HG03159 (cell line): ENCODE results near the gene HUS1B.
"Not testable (repeated sequence)": the region's sequence is repeated elsewhere in the genome, so short reads cannot be mapped to it uniquely, and the experiment has no call there.

Experiments used
- ATAC-seq: cut with Tn5 transposase; IDR thresholded peaks from one replicate; pipeline ENCODE4 v1.9.1; 2021; ENCODE audit warnings: mild to moderate bottlenecking, moderate library complexity; ENCODE audit not compliant: unreplicated experiment

HUS1B gene

DNA sequence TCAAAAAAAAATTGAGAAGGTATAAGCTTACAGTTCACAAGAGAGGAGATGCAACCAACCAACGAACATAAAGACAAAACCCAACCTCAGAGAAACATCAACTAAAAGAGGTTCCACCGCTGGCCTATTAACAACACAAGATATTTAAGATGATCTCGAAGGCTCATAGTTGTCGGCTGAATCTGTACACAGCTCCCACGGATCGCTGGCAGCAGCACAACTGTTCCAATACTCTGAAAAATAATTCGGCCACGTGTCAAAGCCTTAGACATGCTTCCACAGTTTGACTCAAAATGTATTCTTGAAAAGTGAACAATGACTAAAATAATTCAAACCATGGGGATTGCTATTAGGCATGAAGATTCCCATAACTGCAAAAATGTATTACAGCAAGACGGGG is 22.4 kb upstream of the HUS1B start:
- no peak for ATAC-seq

GRCh38 chr6:678520-678919 is 21.6 kb upstream of the HUS1B start:
- ATAC-seq, result no peak

- no peak for ATAC-seq
These were observed 21.0 kb upstream of the HUS1B start for GRCh38 chr6:677919-678318.

DNA sequence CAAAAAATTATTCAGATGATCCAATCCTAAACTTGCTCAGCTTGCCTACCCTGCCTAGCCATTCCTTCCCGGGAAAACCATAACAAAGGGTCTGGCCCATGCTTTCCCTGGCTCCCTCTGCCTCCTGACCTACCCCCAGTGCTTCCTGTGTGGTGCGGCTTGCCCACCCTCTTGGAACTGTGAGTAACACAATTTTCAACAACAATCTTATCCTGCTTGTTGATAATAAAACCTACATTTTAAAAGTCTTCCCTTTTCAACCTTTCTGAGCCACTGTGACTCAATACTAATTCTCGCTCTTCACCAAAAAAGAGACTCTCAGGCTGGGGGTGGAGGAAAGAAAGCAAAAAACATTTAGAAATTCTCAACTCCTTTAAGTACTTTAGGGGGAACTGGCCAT is 18.1 kb upstream of the HUS1B start:
- ATAC-seq, result no peak

GRCh38 chr6:674406-674805 is 17.5 kb upstream of the HUS1B start:
- no peak for ATAC-seq

DNA sequence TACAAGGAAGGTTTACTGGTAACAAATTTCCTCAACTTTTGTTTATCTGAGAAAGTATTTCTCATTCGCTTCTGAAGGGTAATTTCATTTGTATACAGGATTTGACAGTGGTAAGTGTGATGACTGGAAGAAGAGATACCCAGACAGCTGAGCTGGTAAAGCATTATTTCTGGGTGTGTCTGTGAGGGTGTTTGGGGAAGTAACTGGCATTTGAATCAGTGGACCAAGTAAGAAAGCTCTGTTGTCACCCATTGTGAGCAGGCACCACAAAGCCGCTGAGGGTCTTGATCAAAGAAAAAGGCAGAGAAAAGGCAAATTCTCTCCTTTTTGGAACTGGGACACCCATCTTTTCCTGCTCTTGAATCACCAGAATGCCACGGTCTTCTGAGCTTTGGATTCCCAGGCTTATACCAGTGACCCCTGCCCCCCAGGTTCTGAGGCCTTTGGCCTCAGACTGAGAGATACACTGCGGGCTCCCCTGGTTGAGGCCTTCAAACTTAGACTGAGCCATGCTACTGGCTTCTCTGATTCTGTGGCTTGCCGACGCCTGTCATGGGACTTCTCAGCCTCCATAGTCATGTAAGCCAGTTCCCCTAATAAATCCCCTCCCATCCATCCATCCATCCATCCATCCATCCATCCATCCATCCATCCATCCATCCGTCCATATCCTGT is 10.5 kb upstream of the HUS1B start:
- no peak for ATAC-seq

DNA sequence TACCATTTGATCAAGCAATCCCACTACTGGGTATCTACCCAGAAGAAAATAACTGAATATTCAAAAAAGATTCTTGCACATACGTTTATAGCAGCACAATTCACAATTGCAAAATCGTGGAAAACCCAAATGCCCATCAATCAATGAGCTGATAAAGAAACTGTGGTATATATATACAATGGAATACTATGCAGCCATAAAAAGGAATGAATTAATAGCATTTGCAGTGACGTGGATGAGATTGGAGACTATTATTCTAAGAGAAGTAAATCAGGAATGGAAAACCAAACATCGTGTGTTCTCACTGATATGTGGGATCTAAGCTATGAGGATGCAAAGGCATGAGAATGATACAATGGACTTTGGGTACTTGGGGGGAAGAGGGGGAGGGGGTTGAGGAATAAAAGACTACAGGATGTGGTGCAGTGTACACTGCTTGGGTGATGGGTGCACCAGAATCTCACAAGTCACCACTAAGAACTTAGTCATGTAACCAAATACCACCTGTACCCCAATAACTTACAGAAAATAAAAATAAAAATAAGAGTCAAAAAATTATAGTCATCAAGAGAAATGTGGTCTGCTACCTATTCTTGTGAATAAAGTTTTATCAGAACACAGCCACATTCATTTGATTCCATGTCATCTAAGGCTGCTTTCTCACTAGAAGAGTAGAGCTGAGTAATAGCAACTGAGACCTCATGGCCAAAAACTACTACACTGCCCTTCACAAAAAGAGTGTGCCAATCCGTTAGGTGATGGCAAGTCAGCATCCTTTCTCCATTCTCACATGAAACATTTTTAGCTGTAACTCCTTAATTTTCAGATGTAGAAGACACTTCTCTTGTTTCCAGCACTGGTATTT is 8.7 kb upstream of the HUS1B start:
- no peak for ATAC-seq

GRCh38 chr6:663788-664187 is 6.9 kb upstream of the HUS1B start:
- ATAC-seq, result not testable (repeated sequence)

- no peak for ATAC-seq
These were observed 3.0 kb upstream of the HUS1B start for GRCh38 chr6:659716-660581.

DNA sequence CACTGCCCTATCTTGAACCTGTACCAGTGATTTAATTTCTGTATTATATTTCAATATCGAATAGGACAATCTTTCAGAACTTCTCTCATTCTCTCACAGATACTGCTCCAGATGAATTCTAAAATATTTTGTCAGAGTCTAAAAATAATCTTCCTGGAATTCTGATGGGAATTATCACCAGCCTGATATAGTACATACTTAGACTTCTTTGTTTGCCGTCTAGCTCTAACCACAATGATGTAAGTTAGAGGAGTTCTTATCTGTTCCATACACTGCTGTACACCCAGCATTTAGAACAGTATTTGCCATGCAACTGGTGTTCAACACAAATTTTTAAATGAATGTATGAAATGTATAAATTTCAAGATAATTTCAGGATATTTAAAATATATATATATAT is 1.3 kb upstream of the HUS1B start:
- no peak for ATAC-seq

GRCh38 chr6:657743-658142 is 843 bp upstream of the HUS1B start:
- no peak for ATAC-seq

- ATAC-seq, result no peak
These were observed 2.8 kb downstream of the HUS1B start for GRCh38 chr6:654136-654535.

DNA sequence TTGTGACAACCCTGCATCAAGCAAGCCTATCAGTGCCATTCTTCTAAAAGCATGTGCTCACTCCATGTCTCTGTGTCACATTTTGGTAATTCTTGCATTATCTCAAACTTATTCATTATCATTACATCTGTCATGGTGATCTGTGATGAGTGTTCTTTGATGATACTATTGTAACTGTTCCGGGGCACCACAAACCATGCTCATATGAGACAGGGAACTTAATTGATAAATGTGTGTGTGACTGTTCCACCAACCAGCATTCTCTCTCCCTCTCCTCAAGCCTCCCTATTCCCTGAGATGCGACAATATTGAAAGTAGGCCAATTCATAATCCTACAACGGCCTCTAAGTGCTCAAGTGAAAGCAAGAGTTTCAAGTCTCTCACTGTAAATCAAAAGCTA is 4.0 kb downstream of the HUS1B start:
- ATAC-seq, result no peak

- no peak for ATAC-seq
These were observed 6.8 kb downstream of the HUS1B start for GRCh38 chr6:650098-650497.

- ATAC-seq, result no peak
These were observed 14.1 kb downstream of the HUS1B start for GRCh38 chr6:642805-643204.

- ATAC-seq, result no peak
These were observed 15.5 kb downstream of the HUS1B start for GRCh38 chr6:641225-641985.

DNA sequence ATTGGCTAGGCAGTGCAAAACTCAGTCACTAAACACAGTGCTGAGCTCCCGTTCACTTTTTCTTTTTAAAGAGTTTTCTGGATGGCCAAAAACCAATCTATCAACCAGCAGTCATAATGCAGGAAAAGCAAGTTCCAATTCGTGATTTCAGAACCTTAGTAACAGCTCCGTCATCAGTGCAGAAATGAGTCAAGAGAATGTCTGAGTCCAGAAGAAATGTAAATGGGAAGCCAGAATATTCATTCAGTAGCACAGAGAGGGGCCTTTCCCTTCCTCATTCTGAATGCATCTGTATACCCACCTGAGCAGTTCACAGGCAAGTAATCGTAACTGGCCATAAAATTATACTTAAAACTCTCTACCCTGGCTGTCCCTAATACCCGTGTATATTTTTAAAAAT is 20.4 kb downstream of the HUS1B start:
- peak; percentile 63 for ATAC-seq

DNA sequence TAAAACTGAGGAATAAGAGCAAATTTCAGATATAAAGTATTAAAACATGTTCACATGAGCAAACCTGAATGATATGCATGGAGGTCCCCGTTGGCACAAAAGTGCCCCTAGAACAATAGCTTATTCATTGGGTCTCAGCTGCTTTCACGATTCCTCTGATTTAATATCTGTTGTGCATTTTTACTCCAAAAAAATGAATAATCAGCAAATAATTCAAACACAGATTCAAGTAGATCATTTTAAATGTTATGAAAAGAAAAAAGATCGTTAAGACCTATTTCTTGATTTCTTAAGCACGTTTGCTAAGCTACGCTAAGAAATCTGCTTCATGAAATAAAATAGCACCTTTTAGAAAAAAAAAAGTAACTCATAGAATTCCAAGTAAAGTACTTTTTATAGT is 21.7 kb downstream of the HUS1B start:
- no peak for ATAC-seq

- ATAC-seq, result no peak
These were observed 23.3 kb downstream of the HUS1B start for GRCh38 chr6:633611-634010.

DNA sequence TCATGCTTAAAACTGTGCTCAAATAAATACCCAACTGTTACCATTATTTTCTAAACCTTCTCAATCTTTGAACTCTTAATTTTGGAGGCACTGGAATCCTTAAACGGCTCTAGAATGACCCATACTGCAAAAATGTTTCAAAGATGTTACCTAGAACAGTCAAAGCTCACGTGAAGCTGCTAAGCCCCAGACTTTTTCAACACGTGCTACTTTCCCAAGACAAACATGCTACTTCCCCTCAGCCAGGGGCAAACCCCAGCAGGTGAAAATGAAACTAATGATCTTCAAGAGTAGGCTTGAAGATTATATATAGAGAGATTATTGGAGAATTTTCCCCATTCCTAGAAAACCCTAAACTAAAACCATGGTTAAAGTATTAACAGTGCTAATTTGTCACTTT is 28.1 kb downstream of the HUS1B start:
- no peak for ATAC-seq

DNA sequence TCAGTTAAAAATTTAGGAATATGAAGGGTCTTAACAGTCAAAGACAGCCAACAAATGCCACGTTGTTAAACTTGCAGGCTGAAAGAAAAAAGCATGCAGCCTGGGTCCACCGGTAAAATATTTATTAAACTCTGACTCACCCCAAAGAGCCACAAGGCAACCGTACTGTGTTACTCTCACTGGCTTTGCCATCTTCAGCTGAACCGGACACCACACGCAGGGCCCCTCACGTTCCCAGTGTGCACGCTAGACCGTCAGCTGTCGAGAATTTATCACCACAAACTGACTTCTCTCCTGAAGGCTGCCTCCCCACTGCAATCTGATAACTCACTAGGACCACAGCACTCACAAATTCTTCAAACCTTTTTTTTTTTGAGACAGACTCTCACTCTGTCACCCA is 30.7 kb downstream of the HUS1B start:
- ATAC-seq, result no peak
